GM10248 (cell line): Measurements from ENCODE around the gene MLPH.

Source experiments
- CTCF ChIA-PET: fragments of 300-600 bp; sonication (Branson Sonifier 250); formaldehyde crosslinking; extraction: SDS; loops from one replicate; lab custom pipeline; 2021; ENCODE audit warnings: antibody characterized with exemption; lab: Yijun Ruan, JAX
- POLR2A ChIA-PET: fragments of 350-650 bp; sonication (Branson Sonifier 250); formaldehyde crosslinking; extraction: SDS; loops from one replicate; lab custom pipeline; 2020; ENCODE audit warnings: antibody characterized with exemption; lab: Yijun Ruan, JAX
- DNase-seq: peaks from one replicate; pipeline ENCODE4 v3.0.0; 2012; ENCODE audit errors: extremely low spot score
- CTCF ChIP-seq: IDR thresholded peaks from 2 replicates; pipeline ENCODE4 v1.5.1; 2012; ENCODE audit warnings: mild to moderate bottlenecking, low read depth; ENCODE audit errors: extremely low read depth, missing control alignments, control extremely low read depth

The MLPH gene

DNA sequence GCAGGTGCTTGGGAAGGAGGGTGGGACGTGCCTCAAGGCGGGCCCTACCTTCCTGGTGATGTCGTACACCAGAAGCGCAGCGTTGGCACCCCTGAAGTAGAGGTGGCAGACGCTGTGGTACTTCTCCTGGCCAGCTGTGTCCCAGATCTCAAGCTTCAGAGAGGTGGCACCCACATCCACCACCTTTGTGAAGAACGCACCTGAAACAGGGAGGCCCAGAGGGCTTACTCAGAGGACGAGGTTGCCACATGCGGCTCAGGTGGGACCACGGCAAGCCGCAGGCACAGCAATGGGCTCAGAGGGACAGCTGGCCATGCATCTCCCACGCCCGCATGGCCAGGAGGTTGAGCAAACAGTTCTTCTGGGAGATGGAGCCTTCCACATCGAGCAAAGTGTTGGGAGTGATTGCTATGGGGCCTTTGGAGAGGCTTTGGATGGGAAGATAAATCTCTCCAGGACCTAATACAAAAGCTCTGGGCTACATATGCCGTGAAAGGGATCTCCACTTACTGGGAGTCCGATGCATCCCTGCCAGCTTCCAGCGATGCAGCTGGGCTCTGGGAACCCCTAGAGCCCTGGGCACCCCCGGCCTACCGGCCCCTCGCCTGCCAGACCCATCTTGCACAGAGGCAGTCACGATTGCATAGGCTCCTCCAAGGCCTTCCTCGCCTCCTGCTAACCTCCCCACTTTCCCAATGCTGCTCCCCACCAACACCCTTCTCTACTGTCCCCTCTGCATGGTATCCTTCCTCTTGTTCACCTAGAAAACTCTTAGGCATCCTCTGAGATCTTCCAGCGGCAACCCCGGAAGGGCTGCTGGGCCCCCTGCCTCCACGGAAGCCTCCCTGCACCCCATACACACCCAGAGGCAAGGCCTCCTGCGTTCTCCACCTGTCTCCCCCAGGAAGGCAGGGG lies 91.2 kb downstream of the MLPH start:
- POLR2A ChIA-PET: no interaction called here
- TF ChIP-seq CTCF: no peak
- CTCF ChIA-PET: interaction anchor here (9.2 kb wide), 1 partner anchor 68 kb away, joined by 317 read pairs; no protein-coding TSS in a partner anchor
- DNase-seq: no peak

DNA sequence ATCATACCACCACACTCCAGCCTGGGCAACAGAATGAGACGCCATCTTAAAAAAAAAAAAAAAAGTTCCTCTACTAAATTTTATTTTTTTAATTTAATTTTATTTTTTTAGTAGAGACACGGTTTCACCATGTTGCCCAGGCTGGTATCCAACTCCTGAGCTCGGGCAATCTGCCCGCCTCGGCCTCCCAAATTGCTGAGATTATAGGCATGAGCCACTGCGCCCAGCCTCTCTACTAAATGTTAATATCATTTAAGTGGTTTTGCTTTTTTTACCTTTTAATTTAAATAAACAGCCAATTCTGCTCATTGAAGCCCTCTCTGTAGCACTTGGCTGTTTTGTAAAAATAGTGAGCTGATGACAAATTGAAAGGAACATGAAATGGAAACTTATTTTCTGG lies 94.3 kb downstream of the MLPH start:
- TF ChIP-seq CTCF: no peak
- CTCF ChIA-PET: interaction anchor here (0.9 to 7.6 kb wide), 9 partner anchors 8 to 194 kb away, joined by 3 to 63 read pairs (median 4); no protein-coding TSS in a partner anchor
- POLR2A ChIA-PET: no interaction called here
- no peak for DNase-seq

- DNase-seq: peak; percentile 56
- ChIA-PET POLR2A (no interaction called here), CTCF (interaction anchor here (1.1 to 7.6 kb wide), 9 partner anchors 9 to 193 kb away, joined by 3 to 63 read pairs (median 5); no protein-coding TSS in a partner anchor)
- peak; percentile 50 for TF ChIP-seq CTCF
These were observed 95.0 kb downstream of the MLPH start for GRCh38 chr2:237581751-237582746.

DNA sequence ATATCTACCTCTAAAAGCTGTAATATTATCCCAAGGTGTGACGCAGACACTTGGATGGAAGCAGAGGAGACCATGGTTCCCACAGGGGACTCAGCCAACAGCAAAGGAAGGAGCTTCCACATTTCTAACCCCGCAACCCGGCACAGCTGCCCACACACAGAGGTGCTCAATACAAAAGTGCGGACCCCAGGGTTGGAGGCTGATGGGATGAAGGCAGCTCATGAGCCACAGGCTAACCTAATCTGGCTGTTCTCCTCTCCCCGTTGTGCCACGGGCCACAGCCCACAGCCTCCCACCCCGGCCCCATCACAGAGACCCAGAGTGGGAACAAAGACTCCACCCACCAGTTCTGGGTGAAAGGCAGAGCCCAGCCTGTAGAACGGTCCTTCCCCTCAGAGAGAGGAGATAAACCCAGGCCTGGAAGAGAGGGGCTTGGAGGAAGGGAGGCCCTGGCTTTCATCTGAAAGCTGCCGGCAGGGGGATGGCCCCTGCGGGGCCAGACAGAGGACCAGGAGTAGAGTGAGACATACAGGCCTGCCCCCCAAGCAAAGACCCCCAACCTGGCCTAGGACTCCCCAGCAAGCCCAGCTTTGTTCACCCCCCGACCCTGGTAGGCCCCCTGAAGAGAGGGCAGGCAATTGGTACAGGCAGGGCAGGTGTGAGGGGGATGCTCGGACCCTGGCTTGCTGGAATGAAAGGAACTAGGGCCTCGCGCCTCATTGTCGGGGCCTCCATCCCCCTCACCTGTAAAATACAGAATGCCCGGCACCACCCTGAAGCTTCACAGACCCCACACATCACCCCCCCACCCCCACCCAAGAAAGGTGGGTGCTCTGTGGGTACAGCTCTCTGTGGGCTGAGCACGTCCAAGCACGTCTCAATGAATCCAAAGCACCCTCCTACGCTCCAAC lies 96.6 kb downstream of the MLPH start:
- TF ChIP-seq CTCF: no peak
- POLR2A ChIA-PET: no interaction called here
- DNase-seq: no peak
- CTCF ChIA-PET: interaction anchor here (1.4 to 7.6 kb wide), 3 partner anchors 11 to 161 kb away, joined by 5 to 63 read pairs (median 6); no protein-coding TSS in a partner anchor

- CTCF ChIA-PET: interaction anchor here (2.1 to 7.6 kb wide), 2 partner anchors 13 to 73 kb away, joined by 7 to 63 read pairs; no protein-coding TSS in a partner anchor
- no peak for DNase-seq
- POLR2A ChIA-PET: no interaction called here
- TF ChIP-seq CTCF: no peak
These were observed 98.7 kb downstream of the MLPH start for GRCh38 chr2:237585590-237586221.
